GM19023 (cell line): ENCODE results near the gene HIRA.

Experiments used
- ATAC-seq: cut with Tn5 transposase; IDR thresholded peaks from one replicate; pipeline ENCODE4 v1.9.1; 2021; ENCODE audit warnings: mild to moderate bottlenecking, moderate library complexity; ENCODE audit not compliant: unreplicated experiment

HIRA gene

DNA sequence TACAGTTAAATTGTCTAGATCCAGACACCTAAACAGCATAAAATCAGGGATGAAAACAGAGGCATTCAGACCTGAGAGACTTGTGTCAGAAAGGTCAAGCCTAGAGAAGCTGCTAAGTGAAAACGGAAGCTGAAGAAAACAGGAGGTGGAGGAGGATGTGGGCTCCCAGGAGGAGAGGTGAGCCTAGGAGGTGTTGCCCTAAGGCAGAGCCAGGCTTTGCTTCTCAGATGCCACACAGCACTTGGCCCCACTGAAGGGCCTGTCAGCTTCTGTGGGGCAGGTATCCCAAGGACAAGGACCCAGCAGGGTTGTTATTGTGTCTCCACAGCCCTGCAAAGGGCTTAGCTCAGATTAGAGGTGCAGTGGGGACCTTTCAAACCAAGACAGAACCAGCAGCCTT is 33.0 kb upstream of the HIRA start:
- ATAC-seq, result no peak

DNA sequence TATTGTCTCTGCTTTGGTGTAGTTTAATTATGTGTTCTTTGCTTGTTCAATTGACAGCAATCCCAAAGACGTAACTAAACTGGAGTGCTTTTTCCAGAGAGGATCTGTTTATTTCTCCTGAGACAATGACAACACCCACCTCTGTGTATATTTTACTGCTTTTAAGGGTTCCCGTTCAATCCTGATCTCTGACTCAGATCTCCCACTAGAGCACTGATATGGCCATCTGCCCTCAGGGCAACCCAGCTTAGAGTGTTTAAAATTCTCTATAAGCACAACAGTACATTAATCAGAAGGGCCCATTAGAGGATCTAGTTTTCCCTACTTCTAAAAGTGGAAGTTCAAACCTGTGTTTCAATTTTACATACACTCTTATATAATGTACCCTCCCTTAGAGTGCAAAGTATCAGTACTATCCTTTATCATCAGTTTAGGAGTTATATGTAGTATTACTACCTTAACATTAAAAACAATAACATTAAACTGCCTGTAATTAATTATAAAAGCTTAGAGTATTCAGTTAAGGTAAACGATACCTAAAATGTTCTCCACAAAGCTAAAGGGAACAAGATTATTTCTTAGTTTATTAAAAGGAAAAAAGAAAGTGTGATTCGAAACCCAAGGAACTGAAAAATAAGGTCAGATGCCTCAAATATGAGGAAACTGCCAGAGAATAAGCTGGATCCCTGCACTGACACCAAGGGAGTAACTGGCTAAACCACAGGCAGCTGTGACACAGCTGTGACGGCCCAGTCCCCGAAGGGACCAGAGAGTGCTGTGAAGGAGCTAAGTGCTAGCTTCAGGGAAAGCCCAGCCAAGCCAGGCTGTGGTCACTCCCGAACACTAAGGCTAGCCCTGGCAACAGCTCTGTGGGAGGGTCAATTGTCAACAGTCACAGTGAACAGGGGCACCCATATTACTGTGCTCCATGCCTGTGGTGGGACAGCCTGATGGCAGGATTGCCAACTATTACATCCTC is 32.2 kb upstream of the HIRA start:
- no peak for ATAC-seq

DNA sequence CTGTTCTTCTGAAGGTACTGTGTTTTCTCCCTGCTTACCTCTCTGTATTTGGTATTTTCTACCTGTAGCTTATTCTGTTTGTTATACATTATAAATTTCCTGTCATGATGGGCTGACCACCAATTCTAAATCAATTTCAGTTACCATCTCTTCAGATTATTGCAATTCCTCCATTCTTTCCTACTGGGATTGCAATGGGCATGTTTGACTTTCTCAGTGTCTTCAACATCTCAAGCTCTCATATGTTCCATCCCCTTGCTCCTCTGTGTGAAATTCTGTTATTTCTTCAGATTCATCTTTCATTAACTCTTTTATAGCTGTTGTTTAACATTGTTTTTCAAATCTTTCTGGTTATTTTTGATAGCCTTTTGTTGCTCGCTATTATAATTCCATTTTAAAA is 31.5 kb upstream of the HIRA start:
- ATAC-seq, result no peak

- no peak for ATAC-seq
Measured at GRCh38 chr22:19461506-19461905, 30.0 kb upstream of the HIRA start.

GRCh38 chr22:19460036-19460435 is 28.5 kb upstream of the HIRA start:
- no peak for ATAC-seq

DNA sequence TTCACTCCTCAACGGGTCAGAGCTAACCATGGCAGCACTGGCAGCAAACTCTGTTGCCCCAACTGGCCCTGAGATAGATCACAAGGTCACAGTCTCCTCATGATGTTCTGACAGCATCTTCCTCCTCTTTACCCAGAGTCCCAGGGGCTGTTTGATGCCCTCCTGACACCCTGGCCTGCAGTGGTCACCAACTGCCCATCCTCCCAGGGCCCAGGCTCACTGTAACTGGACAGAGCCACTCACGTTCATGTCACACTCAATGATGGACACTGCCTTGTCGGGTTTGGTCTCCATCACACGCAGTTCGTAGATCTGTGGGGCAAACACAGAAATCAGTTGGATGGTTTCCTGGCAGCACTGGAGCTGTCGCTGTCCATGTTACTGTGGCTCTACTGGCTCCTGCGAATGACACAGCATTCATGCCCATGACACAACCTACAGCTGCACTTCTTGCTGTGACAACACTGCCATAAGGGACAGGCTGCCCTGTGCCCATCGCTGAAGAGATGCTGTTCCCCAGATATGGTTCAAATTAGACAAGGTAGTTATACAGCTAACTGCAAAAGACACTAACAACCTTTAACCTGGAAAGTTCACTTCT is 26.4 kb upstream of the HIRA start:
- ATAC-seq, result no peak

DNA sequence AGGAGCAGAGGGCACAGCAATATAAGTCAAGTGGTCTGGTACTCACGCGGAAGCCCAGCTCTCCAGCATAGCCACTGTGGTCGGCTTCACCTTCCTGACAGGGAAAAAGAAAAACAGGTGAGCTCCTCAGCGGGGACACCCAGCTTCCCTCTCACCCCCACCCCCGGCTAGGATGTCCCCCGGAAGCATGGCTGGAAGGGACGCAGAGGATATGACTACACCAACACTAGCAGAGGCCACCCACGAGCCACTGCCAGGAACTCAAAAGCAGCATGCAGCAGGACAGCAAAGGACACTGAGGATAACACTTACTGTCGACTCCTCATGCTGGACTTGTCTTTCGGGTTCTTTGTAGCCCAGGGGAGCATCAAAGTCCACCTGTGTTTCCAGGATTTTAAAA is 25.0 kb upstream of the HIRA start:
- ATAC-seq, result no peak

GRCh38 chr22:19455585-19456370 is 24.2 kb upstream of the HIRA start:
- ATAC-seq, result no peak

- no peak for ATAC-seq
Measured at GRCh38 chr22:19455033-19455432, 23.5 kb upstream of the HIRA start.

DNA sequence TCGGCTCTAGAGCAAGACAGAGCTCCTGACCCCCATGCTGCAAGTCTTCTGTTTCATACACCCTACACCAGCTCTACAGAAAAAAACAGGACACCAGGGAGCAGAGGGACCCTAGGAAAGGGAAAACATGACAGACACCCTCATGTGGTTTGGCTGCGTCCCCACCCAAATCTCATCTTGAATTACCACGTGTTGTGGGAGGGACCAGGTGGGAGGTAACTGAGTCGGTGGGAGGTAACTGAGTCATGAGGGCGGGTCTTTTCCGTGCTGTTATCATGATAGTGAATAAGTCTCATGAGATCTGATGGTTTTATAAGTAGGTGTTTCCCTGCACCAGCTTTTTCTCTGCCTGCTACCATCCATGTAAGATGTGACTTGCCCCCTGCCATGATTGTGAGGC is 22.6 kb upstream of the HIRA start:
- ATAC-seq, result no peak

DNA sequence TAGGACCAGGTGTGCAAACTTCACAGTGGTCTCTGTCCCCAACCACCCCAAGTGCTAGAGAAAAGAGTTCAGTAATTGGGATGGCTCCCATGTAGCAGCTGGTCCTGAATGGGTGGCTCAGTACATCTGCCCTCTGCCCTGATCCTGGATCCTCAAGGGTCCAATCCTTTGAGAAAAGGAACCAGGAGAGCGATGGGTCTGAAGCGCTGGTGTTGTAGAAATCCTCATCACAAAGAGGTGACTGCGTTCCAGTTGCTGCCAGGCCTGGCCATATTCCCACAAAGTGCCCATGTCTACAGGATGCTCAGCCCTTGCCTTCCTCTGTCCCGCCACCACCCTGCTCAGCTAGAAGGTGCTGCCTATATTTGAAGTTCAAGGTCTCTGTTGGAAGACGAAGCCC is 22.2 kb upstream of the HIRA start:
- ATAC-seq, result no peak

GRCh38 chr22:19451570-19451969 is 20.0 kb upstream of the HIRA start:
- no peak for ATAC-seq

- no peak for ATAC-seq
Measured at GRCh38 chr22:19450363-19451175, 19.0 kb upstream of the HIRA start.

- no peak for ATAC-seq
Measured at GRCh38 chr22:19449422-19449767, 17.9 kb upstream of the HIRA start.

DNA sequence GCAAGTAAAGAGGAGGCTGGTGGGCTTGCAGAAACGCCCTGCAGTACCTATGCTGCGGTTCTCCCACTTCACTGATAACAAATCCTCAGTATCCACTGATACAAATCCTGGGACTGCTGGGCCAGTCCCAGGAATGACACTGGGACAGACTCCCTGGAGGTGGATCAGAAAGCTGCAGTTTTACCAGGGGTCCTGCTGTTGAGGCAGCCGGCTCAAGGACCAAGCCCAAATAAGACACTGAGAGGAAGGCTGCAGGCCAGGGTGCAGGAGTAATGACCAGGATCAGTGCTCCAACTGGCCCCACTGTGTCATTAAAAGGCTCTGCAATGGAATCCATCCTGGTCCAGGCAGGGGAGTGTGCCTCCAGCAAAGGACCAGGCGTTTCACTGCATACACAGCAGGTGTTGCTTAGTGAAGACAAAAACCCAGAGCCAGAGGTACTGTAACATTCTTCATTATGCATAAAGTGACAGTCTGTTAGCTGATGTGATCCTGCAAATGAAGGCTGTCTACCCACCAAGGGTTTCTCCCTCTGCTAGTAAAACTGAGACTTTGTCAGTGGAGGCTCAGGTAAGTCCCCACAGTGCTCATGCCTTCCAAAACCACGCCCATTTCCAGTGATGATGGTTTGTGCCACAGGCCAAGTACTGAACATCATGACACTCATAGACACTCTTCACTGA is 17.3 kb upstream of the HIRA start:
- ATAC-seq, result no peak

- ATAC-seq, result no peak
Measured at GRCh38 chr22:19448076-19448607, 16.6 kb upstream of the HIRA start.

GRCh38 chr22:19447330-19448075 is 16.0 kb upstream of the HIRA start, which contains the start of gene C22orf39:
Gene C22orf39, minus strand, starts transcription at chr22:19447711. Its CDS starts 23 bp downstream, at chr22:19447688.
- ATAC-seq, result peak; percentile 85

- ATAC-seq, result no peak
Measured at GRCh38 chr22:19446603-19447329, 15.2 kb upstream of the HIRA start.
